Astrocyte of the cerebellum (primary cell): Measurements from ENCODE around the gene ROBO2.

ENCODE experiments used
- DNase-seq: peaks from one replicate; pipeline ENCODE4 v3.0.0-alpha.2; 2011; ENCODE audit warnings: low read depth
- H3K4me3 ChIP-seq: 2 replicates; pipeline ENCODE4 v1.5.1; 2011; ENCODE audit warnings: mild to moderate bottlenecking, low read depth, low read length, moderate library complexity
- CTCF ChIP-seq: IDR thresholded peaks from 2 replicates; pipeline ENCODE4 v1.5.1; 2012; ENCODE audit warnings: low read length, low read depth, moderate library complexity, mild to moderate bottlenecking; ENCODE audit errors: missing control alignments
- in situ Hi-C: cut with HindIII; loops from 2 replicates; pipeline ENCODE4 v1.10.0; 2017; ENCODE audit warnings: low sequenced_read_pairs

The ROBO2 gene

DNA sequence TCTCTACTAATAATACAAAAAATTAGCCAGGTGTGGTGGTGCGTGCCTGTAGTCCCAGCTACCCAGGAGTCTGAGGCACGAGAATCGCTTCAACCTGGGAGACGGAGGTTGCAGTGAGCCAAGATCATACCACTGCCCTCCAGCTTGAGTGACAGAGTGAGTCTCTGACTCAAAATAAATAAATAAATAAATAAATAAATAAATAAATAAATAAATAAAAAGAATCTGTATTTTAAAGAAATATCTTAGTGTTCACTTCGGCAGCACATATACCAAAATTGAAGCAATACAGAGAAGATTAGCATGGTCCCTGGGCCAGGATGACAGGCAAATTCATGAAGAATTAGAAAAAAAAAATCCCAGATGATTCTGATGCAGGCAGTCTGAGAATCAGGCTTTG lies 51.9 kb downstream of the ROBO2 start:
- TF ChIP-seq CTCF = no peak
- in situ Hi-C loops = no loop called here
- DNase-seq = no peak

DNA sequence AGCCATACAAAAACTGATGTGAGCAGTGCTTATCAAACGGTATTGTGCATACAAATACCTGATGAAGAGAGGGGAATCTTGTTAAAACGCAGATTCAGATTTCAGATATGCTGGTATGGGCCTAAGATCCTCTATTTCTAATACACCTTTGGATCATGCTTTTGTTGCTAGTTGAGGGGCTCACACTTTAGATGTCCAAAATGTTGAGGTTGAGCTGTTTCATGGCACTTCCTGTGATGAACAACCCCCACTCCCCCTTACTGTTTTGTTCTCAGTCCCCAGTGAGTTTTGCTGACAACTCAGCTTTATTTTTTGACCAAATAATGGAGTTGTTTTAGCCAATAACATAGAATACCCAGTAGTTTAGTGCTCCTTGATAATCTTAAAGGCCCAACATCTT lies 53.2 kb downstream of the ROBO2 start:
- in situ Hi-C loops = no loop called here
- no peak overlapping the region for H3K4me3 ChIP-seq

More for the DNA sequence above, 51.9 kb downstream of the ROBO2 start:
- no peak overlapping the region for H3K4me3 ChIP-seq

GRCh38 chr3:77096145-77096544 lies 56.2 kb downstream of the ROBO2 start:
- DNase-seq = no peak
- H3K4me3 ChIP-seq = no peak overlapping the region
- in situ Hi-C loops = no loop called here
- TF ChIP-seq CTCF = no peak

More for the DNA sequence above, 53.2 kb downstream of the ROBO2 start:
- DNase-seq = no peak
- TF ChIP-seq CTCF = no peak

DNA sequence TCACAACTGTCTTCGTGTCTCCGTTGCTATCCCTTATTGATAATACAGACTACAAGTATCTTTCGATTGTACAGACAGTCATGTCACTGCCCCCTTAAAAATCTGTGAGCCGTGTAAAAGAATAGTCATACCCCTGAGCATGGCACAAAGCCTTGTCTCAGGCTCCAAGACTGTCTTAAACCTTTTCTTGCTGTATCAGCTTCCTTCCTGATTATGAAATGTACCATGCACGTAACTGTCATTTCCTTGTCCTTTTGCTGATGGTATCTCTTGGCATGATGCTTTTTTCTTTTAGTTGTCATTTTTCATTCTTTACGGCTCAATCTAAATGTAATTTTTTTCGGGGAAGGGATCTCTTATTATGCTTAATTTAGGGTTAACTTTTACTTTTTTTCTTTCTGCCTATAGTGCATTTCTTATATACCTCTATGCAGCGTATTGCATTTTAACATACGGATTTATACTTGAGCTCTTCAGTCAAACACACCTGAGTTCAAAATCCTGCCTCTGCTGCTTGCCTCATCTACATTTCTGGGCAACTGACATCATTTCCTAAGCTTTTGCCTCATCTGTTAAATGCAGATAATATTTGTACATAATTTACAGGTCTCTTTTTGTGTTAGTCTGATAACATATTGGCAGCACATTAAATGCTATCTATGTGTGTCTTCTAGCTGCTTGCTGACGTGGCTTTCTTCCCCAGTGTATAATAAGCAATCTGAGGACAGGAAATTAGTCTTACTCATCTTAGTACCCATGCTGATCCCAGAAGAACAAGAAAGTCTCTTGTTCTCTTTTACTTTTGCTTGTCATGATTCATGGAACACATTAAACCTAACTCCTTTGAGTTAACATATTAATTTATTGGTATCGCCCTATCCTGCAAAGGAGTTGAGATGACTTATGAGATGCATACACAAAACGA lies 57.3 kb downstream of the ROBO2 start:
- no peak for DNase-seq
- TF ChIP-seq CTCF = no peak
- H3K4me3 ChIP-seq = no peak overlapping the region
- in situ Hi-C loops = no loop called here

- no peak for TF ChIP-seq CTCF
- in situ Hi-C loops = no loop called here
- no peak overlapping the region for H3K4me3 ChIP-seq
- DNase-seq = peak; percentile 4
Observed at GRCh38 chr3:77102951-77103769, 63.3 kb downstream of the ROBO2 start.

DNA sequence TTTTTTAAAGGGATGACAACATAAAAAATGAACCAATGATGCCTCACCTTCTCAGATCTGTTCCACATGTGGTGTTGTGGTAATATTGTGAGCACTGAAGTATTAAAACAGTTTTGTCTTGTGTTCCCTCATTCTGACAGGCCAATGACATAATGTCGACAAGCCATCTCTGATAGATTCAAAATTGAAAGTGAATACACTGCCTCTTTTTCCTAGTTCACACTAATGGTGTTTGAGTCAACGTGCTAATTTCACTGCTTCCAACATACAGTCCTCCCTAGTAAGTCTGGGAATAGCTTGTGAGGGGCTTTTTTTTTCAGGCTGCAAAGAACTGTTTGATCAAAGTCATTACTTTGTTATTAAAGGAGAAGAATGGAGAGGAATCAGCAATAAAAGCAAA lies 82.8 kb downstream of the ROBO2 start:
- TF ChIP-seq CTCF = no peak
- no peak overlapping the region for H3K4me3 ChIP-seq
- in situ Hi-C loops = no loop called here
- DNase-seq = no peak
